ENCODE results near the gene NCOA1.

The NCOA1 gene

DNA sequence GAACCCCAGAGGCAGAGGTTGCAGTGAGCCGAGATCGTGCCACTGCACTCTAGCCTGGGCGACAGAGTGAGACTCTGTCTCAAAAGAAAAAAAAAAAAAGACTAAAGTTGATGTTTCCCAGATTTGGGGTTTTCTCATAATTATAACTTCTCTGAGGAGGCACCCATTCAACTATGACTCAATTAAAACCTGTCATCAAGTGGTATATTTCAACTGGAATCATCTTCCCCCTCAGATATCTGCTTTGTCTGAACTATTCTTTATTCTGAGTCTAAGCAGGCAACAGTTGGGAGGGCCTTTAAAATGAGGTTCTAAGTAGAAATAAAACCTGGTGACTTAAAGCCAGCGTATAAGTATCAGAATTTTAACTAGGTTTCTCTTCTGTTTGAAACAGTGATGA, 213.6 kb downstream of the NCOA1 start:
- intact Hi-C loops (cut with DNase I; ENCODE audit: low total_unique reads) = no loop called here
- peaks cover 15 to 25% (median 24%) of the 10 kb centered on the region in 3 donors for H3K36me3 ChIP-seq
- H3K27me3 ChIP-seq = no peaks in the 10 kb centered on the region
- no peak for DNase-seq
- peaks cover 0 to 20% (median 4%) of the 10 kb centered on the region in 4 donors for H3K4me1 ChIP-seq
- H3K9me3 ChIP-seq = no peaks in the 10 kb centered on the region
- H3K27ac ChIP-seq = no peak overlapping the region
- TF ChIP-seq, protein P1, sequence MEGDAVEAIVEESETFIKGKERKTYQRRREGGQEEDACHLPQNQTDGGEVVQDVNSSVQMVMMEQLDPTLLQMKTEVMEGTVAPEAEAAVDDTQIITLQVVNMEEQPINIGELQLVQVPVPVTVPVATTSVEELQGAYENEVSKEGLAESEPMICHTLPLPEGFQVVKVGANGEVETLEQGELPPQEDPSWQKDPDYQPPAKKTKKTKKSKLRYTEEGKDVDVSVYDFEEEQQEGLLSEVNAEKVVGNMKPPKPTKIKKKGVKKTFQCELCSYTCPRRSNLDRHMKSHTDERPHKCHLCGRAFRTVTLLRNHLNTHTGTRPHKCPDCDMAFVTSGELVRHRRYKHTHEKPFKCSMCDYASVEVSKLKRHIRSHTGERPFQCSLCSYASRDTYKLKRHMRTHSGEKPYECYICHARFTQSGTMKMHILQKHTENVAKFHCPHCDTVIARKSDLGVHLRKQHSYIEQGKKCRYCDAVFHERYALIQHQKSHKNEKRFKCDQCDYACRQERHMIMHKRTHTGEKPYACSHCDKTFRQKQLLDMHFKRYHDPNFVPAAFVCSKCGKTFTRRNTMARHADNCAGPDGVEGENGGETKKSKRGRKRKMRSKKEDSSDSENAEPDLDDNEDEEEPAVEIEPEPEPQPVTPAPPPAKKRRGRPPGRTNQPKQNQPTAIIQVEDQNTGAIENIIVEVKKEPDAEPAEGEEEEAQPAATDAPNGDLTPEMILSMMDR (IDR thresholded peaks at IDR 0.05) = no peak
- H3K4me3 ChIP-seq = no peak overlapping the region

DNA sequence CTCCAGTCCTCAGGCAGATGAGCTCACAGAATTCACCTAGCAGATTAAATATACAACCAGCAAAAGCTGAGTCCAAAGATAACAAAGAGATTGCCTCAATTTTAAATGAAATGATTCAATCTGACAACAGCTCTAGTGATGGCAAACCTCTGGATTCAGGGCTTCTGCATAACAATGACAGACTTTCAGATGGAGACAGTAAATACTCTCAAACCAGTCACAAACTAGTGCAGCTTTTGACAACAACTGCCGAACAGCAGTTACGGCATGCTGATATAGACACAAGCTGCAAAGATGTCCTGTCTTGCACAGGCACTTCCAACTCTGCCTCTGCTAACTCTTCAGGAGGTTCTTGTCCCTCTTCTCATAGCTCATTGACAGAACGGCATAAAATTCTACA, 216.1 kb downstream of the NCOA1 start:
- intact Hi-C loops (cut with DNase I; ENCODE audit: low total_unique reads) = no loop called here
- H3K36me3 ChIP-seq = peaks cover 28 to 36% (median 34%) of the 10 kb centered on the region in 3 donors
- H3K9me3 ChIP-seq = no peaks in the 10 kb centered on the region
- peaks cover 0 to 19% (median 4%) of the 10 kb centered on the region in 4 donors for H3K4me1 ChIP-seq
- no peak overlapping the region for H3K27ac ChIP-seq
- no peak overlapping the region for H3K4me3 ChIP-seq
- DNase-seq = no peak
- no peaks in the 10 kb centered on the region for H3K27me3 ChIP-seq
- TF ChIP-seq, protein P1 (IDR thresholded peaks at IDR 0.05) = no peak

DNA sequence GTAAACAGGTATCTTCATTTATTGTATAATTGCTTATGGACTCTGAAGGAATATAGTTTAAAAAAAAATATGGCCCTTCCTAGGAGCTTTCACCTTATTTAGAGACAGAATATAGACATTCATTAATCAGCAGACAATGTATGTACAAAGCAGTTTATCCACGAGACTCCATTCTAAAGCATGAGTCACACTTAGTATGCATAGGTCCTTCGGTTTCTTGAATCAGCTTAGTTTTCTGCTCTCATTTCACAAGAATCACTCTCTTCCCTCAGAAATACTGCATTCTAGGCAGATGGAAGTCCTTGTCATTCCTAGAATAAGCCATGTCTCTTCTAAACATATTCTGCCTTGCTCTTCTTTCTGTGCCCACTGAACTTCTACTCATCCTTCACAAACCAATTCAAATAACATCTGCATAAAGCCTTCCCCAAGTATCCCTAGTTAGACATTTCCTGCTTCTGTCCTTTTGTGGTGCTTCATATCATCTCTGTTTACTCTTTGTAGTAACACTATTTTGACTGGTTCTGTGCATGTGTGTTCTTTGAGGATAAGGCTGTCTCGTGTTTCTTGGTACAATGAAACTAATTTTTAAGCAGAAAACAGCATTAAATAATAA, 217.6 kb downstream of the NCOA1 start:
- no peaks in the 10 kb centered on the region for H3K9me3 ChIP-seq
- peaks cover 0 to 4% (median 0%) of the 10 kb centered on the region in 4 donors for H3K4me1 ChIP-seq
- intact Hi-C loops (cut with DNase I; ENCODE audit: low total_unique reads) = no loop called here
- TF ChIP-seq, protein P1 (IDR thresholded peaks at IDR 0.05) = no peak
- no peak overlapping the region for H3K27ac ChIP-seq
- no peaks in the 10 kb centered on the region for H3K27me3 ChIP-seq
- peaks cover 28 to 41% (median 39%) of the 10 kb centered on the region in 3 donors for H3K36me3 ChIP-seq
- no peak for DNase-seq
- no peak overlapping the region for H3K4me3 ChIP-seq

DNA sequence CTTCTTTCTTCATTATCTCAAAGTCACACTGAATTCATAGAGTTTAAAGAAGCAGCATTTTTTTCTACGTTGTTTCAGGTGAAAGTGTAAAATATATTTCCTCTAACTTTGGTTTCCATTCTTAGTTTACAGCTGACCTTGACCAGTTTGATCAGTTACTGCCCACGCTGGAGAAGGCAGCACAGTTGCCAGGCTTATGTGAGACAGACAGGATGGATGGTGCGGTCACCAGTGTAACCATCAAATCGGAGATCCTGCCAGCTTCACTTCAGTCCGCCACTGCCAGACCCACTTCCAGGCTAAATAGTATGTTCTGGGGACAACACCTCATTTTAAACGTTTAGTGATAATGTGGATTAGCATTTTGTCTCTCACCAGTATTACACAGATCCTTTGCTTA, 219.8 kb downstream of the NCOA1 start:
- TF ChIP-seq, protein P1 (IDR thresholded peaks at IDR 0.05) = no peak
- H3K9me3 ChIP-seq = no peaks in the 10 kb centered on the region
- no peaks in the 10 kb centered on the region for H3K4me1 ChIP-seq
- H3K36me3 ChIP-seq = peaks cover 28 to 48% (median 39%) of the 10 kb centered on the region in 3 donors
- H3K27me3 ChIP-seq = no peaks in the 10 kb centered on the region
- DNase-seq = no peak
- intact Hi-C loops (cut with DNase I; ENCODE audit: low total_unique reads) = no loop called here
- H3K4me3 ChIP-seq = no peak overlapping the region
- H3K27ac ChIP-seq = no peak overlapping the region

DNA sequence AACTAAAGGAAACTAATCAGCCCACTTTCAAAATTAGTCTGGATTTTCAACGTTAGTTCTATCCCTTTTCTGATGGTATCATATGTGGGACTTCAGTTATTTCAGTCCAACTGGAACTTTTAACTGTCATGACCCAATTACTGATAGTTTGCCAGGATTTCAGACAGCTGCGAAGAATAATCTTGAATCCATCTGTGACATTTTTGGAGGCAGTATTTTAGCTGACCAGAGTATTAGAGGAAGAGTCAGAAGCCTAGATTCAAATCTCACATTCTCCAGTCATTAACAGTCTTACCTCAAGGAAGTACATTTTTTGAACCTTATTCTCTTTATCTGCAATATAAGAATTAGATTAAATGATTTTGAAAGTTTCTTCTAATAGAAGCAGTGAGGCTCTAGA, 220.8 kb downstream of the NCOA1 start:
- Histone ChIP-seq H3K27me3 (no peaks in the 10 kb centered on the region), H3K36me3 (peaks cover 26 to 40% (median 34%) of the 10 kb centered on the region in 3 donors), H3K9me3 (no peaks in the 10 kb centered on the region), H3K27ac (no peak overlapping the region), H3K4me1 (no peaks in the 10 kb centered on the region), H3K4me3 (no peak overlapping the region)
- TF ChIP-seq, protein P1 (IDR thresholded peaks at IDR 0.05) = no peak
- no peak for DNase-seq
- intact Hi-C loops (cut with DNase I; ENCODE audit: low total_unique reads) = no loop called here

Measured in tibial artery (tissue), 4 donors.